NCI-H82 (cell line): ENCODE data around the gene APEH.

Source experiments
- DNase-seq: peaks from one replicate; lab custom pipeline; 2025; lab: John Stamatoyannopoulos, UW

APEH gene

GRCh38 chr3:49727924-49728361, 53.8 kb downstream of the APEH start:
- no peak for DNase-seq

- DNase-seq = no peak
Observed at GRCh38 chr3:49729966-49730609, 55.9 kb downstream of the APEH start.

GRCh38 chr3:49732597-49732996, 58.4 kb downstream of the APEH start:
- DNase-seq = no peak

GRCh38 chr3:49733551-49733950, 59.4 kb downstream of the APEH start:
- no peak for DNase-seq
